Measurements from ENCODE around the gene NAA10.

DNA sequence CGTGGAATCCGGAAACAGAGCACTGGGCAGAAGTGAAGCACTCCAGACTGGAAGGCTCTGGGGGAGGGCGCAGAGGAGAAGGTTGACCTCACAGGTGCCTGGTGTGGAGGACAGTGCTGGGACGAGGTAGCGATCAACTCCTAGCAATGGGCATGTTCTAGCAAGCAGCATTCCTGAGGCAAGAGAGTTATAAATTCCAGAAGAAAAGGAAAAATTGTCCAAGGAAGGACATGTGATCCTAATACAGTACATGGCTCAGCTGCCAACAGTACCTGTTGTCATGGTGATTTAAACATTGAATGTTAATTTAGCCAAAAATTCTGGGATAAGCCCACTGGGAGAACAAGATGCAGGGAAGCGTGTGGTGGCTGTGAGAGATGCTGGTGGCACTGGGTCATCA lies 17.0 kb downstream of the NAA10 start:
- TF ChIP-seq, protein P1, sequence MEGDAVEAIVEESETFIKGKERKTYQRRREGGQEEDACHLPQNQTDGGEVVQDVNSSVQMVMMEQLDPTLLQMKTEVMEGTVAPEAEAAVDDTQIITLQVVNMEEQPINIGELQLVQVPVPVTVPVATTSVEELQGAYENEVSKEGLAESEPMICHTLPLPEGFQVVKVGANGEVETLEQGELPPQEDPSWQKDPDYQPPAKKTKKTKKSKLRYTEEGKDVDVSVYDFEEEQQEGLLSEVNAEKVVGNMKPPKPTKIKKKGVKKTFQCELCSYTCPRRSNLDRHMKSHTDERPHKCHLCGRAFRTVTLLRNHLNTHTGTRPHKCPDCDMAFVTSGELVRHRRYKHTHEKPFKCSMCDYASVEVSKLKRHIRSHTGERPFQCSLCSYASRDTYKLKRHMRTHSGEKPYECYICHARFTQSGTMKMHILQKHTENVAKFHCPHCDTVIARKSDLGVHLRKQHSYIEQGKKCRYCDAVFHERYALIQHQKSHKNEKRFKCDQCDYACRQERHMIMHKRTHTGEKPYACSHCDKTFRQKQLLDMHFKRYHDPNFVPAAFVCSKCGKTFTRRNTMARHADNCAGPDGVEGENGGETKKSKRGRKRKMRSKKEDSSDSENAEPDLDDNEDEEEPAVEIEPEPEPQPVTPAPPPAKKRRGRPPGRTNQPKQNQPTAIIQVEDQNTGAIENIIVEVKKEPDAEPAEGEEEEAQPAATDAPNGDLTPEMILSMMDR (IDR thresholded peaks at IDR 0.05), result no peak
- no peak for TF ChIP-seq POLR2A (IDR thresholded peaks at IDR 0.05)
- TF ChIP-seq POLR2AphosphoS5 (IDR thresholded peaks at IDR 0.05), result no peak
- TF ChIP-seq EP300 (IDR thresholded peaks at IDR 0.05), result no peak
